GM18873 (cell line): Measurements from ENCODE around the gene GRB10.

Experiments
- ATAC-seq: cut with Tn5 transposase; IDR thresholded peaks from one replicate; pipeline ENCODE4 v1.9.1; 2021; ENCODE audit warnings: mild to moderate bottlenecking, moderate library complexity, moderate number of reproducible peaks; ENCODE audit not compliant: unreplicated experiment, low FRiP score

GRB10 gene

DNA sequence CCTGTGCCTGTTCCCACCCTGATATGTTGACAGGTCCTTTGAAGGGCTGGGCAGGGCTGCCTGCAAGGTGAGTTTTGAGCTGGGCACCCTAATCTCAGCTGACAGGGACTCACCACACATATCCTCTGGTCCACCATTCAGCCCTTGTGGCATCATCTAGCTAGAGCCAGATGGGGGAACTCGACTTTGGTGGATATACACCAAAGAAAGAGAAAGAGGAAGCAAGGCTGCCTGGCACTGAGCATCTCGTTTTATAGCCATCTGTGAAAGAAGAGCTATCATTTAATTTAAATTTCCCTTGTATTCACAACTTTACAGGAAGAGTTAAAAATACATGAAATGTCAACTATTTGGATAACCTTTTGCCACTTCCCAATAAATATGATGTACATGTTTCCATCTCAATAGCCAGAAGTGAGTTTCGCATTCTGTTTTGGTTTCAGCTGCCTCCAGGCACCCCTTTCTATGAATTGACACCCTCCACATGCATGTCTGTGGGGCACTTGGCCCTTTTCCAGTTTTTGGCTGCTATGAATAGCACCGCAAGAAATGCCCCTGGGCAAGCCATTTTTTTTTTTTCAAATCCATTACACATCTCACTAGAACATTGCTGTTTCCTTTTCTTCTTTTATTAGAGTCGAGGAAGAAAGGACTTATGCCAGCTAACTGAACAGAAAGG lies 22.9 kb upstream of the GRB10 start:
- ATAC-seq, result no peak

DNA sequence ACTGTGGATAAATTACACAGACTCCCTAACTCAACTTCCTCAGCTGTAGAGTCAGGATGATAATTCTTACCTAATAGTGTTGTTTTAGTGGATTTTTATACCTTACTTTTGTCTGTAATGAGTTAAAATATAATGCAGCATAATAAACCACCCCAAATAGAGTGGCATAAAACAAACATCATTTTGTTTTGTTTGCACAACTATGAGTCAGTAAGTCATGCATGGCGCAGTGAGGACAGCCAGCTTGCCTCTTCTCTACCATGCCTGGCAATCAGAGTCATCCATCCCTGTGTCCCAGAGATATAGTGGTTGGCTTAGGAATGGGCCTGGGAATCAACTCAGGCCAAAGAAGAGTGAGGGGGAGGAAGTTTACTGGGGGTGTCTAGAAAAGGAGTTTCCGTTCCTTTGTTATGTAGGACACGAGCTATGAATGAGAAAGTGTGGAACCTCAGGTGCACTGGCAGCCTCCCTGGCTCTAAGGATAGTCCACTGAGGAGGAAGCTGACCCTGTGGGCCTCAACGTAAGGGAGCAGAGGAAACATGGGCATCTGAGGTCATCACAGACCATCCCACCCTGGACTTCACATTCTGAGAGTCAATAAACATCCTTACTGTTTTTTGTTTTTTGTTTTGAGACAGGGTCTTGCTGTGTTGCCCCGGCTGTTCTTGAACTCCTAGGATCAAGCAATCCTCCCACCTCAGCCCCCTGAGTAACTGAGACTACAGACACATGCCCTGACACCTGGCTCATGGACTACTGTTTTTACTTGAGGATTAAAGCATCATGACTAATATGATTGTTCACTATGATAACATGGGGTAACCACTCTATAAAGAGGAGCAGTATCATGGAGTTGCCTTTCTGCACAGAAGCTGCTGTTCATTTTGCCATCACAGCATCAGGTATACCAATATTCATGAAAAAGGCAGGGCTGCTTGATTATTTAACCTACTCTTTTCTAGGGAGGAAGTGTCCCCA lies 21.0 kb upstream of the GRB10 start:
- ATAC-seq, result no peak

DNA sequence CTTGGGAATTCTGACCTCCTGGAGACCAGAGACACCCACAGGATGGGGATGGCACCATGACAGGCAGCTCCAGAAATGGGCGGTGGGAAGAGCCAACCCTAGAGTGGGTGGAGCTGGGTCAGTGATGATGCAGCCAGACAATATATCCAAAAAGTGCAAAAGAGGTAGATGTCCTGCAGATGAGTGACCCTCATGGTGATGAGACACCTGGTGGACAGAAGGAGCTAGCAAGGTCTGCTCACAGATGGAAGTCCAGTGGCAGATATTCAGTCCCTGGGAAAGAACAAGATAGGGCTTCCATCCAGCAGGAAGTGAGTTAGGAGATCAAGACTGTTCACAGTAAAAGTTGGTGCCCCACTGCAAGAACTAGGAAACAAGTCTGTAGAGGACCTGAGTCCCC lies 19.2 kb upstream of the GRB10 start:
- ATAC-seq, result no peak

DNA sequence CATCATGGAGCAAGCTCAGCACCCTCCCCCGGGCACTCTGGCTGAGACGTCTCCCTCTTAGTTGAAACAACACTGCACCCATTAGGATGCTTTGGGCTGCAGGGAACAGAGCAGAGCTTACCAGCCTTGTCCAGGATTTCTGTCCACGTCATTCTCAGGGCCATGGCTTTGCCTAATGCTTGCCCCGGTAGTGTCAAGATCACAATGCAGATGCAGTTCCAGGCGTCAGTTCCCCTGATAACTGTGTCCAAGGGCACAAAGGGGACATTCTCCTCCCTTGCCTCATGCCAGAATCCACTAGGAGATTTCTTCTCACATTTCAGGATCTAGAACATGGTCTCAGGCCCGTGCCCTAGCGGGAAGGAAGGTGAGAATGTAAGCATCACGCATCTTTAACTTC lies 17.2 kb upstream of the GRB10 start:
- no peak for ATAC-seq

DNA sequence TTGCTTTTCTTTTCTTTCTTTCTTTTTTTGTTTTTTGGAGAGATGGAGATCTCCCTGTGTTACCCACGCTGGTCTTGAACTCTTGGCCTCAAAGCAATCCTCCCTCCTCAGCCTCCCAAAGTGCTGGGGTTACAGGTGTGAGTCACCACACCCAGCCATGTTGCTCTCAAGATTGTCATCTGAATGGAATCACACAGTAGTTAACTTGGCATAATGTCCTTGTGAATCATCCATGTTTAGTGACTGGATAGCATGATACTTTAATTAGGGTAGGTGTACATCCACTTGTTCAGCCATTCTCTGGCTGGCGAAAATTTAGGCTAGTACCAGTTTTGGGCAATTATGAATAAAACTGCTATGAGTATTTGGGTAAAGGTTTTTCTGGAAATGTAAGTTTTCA lies 15.4 kb upstream of the GRB10 start:
- ATAC-seq, result no peak

DNA sequence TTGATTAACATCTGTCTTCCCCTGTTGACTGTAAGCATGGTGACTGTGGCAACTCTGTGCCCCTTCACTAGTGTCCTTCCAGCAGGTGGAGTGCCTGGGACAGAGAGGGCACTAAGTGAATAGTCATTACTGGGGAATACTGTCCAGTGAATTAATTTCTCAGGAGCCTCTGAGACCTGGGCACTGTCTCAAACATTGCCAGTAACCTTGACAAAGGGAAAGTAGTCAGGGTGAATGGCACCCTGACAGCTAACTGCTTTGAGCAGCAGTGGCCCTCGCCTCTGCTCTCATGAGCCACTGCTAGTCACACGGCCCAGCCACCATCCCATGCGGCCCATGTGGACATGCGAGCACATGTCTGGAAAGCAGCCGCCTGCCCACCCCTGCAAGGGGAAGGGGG lies 13.1 kb upstream of the GRB10 start:
- no peak for ATAC-seq

DNA sequence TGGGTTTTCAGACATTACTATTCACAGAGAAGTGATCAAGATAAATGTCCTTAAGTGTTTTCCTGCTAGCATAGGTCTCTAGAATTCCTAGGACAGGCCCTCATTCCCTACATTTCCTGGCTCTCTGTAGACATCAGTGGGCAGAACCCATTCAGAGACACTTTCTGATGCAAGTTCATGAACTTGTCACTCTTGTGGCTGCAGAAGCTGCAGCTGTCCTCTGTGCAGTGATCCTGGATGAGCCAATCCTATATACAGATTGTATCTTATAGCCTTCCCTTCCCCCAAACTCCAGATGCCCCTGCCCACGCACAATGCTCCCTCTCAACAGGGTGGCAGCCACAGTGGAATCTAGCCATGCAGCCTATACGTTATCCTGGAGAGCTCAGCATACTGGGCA lies 12.6 kb upstream of the GRB10 start:
- ATAC-seq, result no peak

DNA sequence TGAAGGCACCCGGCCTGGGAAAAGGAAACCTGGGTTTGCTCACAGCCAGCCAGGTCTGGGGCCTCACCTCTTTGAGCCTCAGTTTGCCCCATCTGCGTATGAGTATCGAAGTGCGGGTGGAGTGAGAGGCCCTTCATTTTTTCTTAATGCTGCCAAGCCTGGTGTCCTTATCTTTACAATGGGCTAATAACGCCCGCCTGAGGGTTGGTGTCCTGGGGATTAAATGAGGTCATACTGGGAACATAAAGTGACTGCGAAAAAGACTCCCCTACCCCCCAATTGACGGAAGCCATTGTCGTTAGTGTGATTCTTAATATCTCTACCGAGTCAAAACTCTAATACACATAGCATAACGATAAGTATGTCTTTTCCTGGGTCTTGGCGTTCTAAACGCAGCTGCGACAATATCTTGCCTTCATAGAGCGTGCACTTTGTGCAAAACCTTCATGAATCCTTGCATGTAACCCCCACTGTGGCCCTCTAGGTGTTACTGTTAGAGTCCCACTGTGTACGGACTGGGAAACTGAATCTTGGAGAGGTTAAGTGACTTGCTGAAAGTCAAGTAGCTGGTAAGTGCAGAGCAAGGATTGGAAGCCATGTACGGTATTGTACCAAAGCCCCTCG lies 11.4 kb upstream of the GRB10 start:
- no peak for ATAC-seq

DNA sequence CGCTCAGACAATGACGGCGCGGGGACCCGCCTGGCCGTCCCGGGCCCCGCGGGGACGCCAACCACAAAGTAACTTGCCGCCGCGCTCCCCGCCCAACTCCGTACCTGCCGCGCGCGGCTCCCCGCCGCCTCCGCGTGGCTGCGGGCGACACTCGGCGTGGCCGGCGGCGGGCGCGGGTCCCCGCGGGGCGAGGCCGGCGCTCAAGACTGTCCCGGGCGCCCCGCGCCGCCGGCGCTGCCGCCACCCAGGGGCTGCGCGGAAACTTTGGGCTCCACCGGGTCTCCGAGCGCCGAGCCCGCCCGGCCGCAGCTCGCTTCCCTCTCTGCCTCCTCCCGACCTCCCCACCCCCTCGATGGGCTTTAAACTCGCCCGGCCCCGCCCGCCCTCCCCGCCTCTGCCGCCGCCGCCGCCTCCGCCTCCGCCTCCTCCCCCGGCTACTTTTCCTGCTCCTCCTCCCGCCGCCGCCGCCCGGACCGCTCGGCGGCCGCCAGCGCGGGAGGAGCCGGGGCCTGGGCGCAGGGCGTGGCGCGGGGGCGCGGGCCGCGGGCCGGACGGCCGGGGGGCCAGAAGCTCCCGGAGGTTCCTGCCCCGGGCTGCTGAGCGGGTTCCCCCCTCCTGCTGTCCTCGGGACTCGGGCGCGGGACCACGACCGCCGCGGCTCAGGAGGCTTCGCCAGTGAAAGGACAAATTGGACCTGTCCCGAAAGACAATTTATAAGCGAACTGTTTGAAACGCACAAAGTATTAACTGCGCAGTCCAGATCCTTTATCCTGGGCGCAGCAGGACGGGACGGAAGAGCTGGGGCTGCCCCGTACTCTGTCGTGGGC lies 10.6 kb upstream of the GRB10 start:
- no peak for ATAC-seq

DNA sequence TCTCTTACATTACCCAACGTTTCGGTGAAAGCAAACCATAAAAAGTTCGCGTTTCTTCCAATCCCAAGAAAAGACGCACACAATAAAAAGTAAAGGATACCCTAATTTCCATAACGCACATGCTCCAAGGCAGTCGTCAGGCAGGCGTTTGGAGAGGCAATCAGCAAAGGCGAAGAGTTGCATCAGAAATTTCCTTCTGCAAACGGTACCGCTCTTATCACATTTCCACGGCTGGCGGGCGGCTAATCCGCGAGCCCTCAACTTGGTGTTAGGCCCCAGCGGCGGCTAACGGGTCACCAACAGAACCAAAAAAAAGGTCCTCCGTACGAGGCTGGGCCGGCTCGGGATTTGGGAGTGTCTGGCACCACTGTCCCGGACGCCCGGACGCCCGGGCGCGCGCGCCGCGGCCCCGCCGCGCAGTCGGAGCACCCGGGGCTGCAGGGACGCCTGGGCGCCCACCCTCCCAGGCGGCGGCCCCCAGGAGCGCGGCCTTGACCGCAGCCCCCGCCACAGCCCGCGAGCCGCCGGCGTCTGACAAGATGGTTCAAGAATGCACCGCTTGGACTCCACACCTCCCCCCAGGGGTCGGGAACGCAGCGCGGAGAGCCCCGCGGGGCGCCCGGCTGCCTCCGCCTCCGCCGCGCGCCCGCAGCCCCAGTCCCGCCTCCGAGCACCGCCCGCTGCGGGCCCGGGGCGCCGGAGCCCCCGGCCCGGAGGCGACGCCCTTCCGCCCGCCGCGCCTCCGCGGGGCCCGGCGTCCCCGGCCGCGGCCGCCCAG lies 9.8 kb upstream of the GRB10 start:
- no peak for ATAC-seq

DNA sequence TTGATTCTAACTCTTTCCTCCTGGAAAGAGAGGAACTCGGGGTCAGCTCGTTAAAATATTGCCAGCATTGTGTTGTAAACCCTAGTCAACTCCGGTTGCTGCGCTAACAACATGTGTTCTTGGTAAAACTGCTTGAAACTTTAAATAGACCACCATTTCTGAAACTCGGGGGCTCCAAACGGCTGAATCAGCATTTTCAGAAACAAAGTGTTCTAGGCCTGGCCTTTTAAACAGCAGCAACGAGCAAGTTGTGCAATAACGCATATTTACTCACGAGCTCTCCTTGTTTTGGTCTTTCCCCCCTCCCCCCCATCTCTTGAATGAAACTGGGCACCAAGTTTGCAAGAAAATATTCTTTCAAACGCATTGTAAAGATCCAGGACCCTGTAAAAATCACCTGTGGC lies 9.2 kb upstream of the GRB10 start:
- ATAC-seq, result no peak

DNA sequence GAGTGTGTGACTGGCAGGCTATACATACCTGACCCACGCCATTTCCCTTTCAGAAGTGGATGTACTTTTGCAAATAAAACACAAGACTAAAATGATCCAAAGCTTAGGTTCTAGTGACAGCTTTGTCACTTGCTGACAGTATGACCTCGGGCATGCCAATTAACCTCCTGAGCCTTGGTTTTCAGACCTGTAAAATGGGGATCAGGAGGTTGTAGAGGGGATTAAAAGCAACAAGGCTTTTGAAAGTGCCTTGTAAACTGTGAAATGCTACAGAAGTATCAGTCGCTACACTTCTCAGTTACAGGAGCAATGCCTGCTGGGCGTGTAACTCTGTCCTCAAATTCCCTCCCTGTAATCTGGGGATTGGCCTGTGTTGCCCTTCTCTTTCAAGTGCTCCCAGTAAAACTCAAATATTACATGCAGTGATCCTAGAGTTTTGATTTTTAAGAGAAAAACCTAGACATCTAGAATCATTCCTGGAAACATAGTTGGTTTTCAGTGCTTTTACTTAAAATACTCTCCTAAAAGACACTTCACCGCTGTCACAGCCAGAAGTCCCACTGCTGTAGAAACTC lies 8.8 kb upstream of the GRB10 start:
- ATAC-seq, result no peak

DNA sequence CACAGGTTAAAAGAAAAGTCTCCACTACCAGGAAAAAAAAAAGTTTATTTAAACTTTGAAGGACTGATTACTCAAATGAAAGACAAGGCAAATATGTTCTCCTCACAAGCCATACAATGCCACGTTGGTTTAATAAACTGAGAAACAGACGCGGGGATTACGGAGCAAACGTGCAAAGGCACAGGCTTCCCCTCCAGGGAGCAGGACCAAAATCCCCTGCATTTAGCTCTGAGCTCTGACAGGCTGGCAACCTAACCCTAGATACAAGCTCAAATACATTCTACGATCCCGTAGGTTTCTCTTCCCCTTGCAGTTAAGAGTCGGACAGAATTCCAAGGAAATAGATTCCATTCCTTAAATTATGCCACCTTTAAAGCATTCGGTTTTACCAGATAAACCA lies 7.7 kb upstream of the GRB10 start:
- no peak for ATAC-seq

DNA sequence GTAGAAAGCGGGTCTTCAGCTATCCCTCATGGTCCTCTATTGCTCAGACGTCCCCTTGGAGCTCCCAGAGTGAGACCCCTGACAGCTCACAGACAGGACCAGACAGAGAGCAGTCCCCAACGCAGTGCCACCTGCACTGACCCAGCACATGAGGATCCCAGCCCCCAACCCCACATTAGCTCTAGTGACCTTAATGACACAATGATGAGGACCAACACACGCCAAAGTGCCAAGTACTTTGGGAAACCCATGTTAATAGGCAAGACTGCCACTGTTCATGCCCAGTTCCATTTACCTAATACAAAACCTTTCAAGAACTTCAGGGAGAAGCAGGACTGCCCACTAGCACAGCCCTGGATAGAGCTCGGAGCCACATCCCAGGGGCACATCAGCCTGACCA lies 5.7 kb upstream of the GRB10 start:
- no peak for ATAC-seq

DNA sequence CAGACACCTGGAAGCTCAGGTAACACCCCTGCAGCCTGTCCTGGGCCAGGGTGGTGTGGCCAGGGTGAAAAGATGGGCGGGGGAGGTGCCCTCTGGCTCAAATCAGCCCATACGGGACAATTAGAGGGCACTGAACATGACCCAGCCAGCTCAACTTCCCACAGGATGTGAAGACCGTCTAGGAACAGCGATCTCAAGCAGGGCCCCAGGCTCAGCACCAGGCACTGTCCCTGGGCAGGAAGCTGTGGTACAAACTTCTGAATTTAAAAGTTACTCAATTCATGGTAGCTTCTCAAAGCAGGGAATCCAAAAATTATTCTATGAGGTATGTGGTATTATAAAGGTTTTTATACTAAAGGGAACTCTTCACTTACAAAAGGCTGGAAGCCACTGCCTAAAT lies 5.1 kb upstream of the GRB10 start:
- no peak for ATAC-seq

DNA sequence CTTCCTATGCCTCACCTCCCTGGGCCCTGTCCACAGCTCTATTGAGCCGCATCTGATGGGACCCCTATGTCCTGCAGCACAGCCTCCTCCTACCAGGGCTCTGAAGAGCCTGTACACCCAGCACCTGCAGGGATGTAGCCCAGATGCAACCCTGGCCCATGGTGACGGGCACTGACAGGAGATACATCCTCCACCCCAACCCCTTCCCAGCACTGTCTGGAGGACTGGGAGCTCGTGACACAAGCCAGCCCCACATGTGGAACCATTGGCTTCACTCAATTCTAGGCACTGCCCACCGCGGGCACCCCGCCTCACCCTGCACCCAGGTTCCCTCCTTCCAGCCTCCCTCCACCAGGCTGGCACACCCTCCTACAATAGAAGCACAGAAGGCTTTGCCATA lies 2.6 kb upstream of the GRB10 start:
- no peak for ATAC-seq

DNA sequence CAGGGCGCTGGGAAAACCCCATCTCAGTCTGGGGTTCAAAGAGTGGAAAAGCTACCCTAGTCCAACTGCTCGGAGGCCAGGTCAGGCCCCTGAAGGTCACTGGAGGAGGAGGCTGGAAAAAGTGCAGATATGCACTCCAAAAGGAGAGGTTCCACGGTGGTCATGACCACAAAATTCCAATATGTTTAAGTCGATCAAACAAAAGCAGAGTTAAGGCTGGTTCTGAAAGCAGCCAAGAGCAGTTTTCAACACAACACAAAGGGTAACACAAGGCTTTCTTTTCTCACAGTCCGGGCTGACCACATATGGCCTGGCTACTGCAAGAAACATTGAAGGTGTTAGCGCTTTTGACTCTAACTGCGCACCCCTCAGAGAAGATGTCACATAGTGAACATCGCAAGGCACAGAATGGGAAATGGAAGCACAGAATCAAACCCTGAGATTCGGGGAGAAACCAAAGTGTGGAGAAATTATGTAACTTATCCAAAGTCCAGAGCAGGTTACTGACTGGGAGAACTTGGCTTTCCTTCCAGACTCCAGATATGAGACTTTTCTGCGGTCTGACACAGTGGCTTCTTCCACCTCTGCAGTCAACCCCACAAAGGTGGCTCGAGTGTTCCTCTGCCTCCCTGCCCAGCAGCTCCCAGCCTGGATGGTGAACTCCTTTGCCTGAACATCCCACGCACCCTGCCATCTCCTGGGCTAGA lies 1.3 kb upstream of the GRB10 start:
- ATAC-seq, result no peak

DNA sequence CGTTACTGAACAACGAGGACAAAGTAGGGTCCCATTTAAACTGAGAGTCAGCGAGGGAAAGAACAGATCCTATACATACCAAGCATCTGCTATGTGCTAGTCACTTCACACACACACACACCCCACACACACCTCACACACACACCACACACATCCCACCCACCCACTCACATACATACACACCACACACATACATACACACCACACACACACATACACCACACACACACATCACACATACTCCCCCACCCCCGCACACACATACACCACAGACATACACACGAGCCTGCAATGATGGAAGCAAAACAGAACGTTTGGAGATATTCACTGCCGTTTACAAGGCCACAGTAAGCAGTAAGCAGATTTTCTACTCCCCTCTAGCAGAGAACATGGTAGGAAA lies 607 bp upstream of the GRB10 start:
- no peak for ATAC-seq
